Colonic mucosa (tissue), 4 donors: ENCODE results near the gene APH1A. TPM values are rescaled to one million over a fixed set of nuclear protein-coding genes. Genes with fewer than 3 reads are reported as not detected.
"Not testable (repeated sequence)": the region's sequence is repeated elsewhere in the genome, so short reads cannot be mapped to it uniquely, and the experiment has no call there.

ENCODE experiments used
- DNase-seq: peaks from one replicate; pipeline ENCODE4 v3.0.0-alpha.2; 2020
- H3K27ac ChIP-seq: fragments of 200-600 bp; one replicate; pipeline ENCODE4 v1.8.0; 2021
- H3K27me3 ChIP-seq: fragments of 200-600 bp; one replicate; pipeline ENCODE4 v1.8.0; 2021
- H3K36me3 ChIP-seq: fragments of 200-600 bp; one replicate; pipeline ENCODE4 v1.8.0; 2021
- H3K4me1 ChIP-seq: fragments of 200-600 bp; one replicate; pipeline ENCODE4 v1.8.0; 2021; ENCODE audit warnings: mild to moderate bottlenecking
- H3K4me3 ChIP-seq: fragments of 200-600 bp; one replicate; pipeline ENCODE4 v1.8.0; 2021
- H3K9ac ChIP-seq, 2 donors: one replicate each; pipeline ENCODE4 v1.7.0; 2013; ENCODE audit warnings: control low read depth in 2 of 2, low read depth in 2 of 2, low read length in 2 of 2
- H3K9me3 ChIP-seq: fragments of 200-600 bp; one replicate; pipeline ENCODE4 v1.8.0; 2021
- intact Hi-C: fragments of 100-400 bp; cut with DNase I; formaldehyde crosslinking; loops from one replicate; pipeline ENCODE4 v1.14.1; 2022
- total RNA-seq, 2 donors: library from RNA; stranded (reverse); fragmentation: NEBNext Ultra II Directional in 1 of 2; extraction: Animal tissue kit (Norgen Biotek cat#: 25700) in 1 of 2; gene quantifications; one replicate each; pipeline ENCODE4 v1.2.1, GENCODE V29; 2021
- TF ChIP-seq, protein P1 (sequence below): fragments of 200-600 bp; IDR thresholded peaks from one replicate; pipeline ENCODE4 v1.8.0; 2022; ENCODE audit warnings: antibody characterized with exemption, mild to moderate bottlenecking
- donor health status: healthy.
- donor health status: DM: no; HTN: no; CAD: no.
- donor health status: DM: no; HTN: no; CAD: no.

Gene APH1A
- 100 to 1,000 TPM; 180 to 209 TPM for total RNA-seq

DNA sequence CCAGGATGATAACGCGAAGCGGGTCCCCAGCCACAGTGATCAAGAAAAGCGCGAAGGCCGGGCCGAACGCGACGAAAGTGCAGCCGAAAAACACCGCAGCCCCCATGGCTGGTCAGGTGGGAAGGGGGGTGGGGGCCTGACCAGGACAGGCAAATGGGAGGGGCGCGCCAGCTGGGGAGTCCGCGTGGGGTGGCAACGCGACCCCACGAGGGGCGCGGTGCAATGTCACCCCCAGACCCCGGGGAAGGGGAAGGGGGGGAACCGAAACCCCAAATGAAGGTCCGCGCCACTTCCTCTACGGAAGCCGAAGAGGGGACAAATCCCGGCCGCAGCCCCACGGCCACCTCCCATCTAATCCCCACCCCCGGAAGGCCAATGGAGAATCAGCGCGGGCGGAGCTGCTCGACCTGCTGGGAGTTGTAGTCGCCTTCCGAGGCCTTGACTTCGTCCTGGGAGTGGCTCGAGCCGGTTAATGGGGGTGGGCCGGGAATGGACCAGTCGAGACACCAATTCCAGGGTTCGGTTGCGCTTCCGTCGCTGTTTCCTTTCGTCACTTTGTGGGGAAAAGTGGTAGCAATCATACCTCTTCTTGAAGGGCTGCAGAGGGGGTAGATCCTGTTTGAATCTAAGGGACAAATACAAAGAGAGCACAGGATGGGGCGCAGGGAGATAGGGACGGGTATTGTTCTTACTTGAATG, at the start of gene APH1A:
APH1A (minus strand) TSS at position 312 of the 699 bp plus-strand sequence; CDS start at position 106, 206 bp downstream.
- H3K27me3 ChIP-seq = no peaks in the 10 kb centered on the region

GRCh38 chr1:150314691-150315090, 45.9 kb upstream of the APH1A start:
- DNase-seq, H3K9ac ChIP-seq, H3K27ac ChIP-seq, H3K4me3 ChIP-seq, H3K27me3 ChIP-seq, H3K9me3 ChIP-seq, H3K36me3 ChIP-seq, H3K4me1 ChIP-seq, intact Hi-C loops: not testable (repeated sequence)

More for the DNA sequence above, at the start of gene APH1A:
- Histone ChIP-seq H3K36me3 (peaks cover 9% of the 10 kb centered on the region), H3K27ac (peak within 1 kb of the TSS; percentile 88), H3K9ac (peak within 1 kb of the TSS; percentile 94 to 96), H3K4me3 (peak within 1 kb of the TSS; percentile 89), H3K4me1 (peaks cover 7% of the 10 kb centered on the region), H3K9me3 (no peaks in the 10 kb centered on the region)
- peak; percentile 99 for DNase-seq
- intact Hi-C loops = no loop called here
- TF ChIP-seq, protein P1, sequence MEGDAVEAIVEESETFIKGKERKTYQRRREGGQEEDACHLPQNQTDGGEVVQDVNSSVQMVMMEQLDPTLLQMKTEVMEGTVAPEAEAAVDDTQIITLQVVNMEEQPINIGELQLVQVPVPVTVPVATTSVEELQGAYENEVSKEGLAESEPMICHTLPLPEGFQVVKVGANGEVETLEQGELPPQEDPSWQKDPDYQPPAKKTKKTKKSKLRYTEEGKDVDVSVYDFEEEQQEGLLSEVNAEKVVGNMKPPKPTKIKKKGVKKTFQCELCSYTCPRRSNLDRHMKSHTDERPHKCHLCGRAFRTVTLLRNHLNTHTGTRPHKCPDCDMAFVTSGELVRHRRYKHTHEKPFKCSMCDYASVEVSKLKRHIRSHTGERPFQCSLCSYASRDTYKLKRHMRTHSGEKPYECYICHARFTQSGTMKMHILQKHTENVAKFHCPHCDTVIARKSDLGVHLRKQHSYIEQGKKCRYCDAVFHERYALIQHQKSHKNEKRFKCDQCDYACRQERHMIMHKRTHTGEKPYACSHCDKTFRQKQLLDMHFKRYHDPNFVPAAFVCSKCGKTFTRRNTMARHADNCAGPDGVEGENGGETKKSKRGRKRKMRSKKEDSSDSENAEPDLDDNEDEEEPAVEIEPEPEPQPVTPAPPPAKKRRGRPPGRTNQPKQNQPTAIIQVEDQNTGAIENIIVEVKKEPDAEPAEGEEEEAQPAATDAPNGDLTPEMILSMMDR = no peak

- intact Hi-C loops = no loop called here
- Histone ChIP-seq H3K4me3 (no peak overlapping the region), H3K36me3 (no peaks in the 10 kb centered on the region), H3K27ac (no peak overlapping the region), H3K4me1 (no peaks in the 10 kb centered on the region), H3K9me3 (no peaks in the 10 kb centered on the region), H3K27me3 (no peaks in the 10 kb centered on the region), H3K9ac (no peak overlapping the region)
- TF ChIP-seq, protein P1 = no peak
- no peak for DNase-seq
These were observed 42.9 kb upstream of the APH1A start for GRCh38 chr1:150311762-150312161.

- H3K27ac ChIP-seq = no peak overlapping the region
- no peaks in the 10 kb centered on the region for H3K9me3 ChIP-seq
- no peaks in the 10 kb centered on the region for H3K36me3 ChIP-seq
- intact Hi-C loops = no loop called here
- DNase-seq = no peak
- TF ChIP-seq, protein P1 = no peak
- H3K27me3 ChIP-seq = no peaks in the 10 kb centered on the region
- H3K4me1 ChIP-seq = no peaks in the 10 kb centered on the region
- H3K9ac ChIP-seq = no peak overlapping the region
- H3K4me3 ChIP-seq = no peak overlapping the region
These were observed 41.1 kb upstream of the APH1A start for GRCh38 chr1:150309758-150310508.

- H3K9me3 ChIP-seq, H3K4me3 ChIP-seq, DNase-seq, H3K27me3 ChIP-seq, H3K4me1 ChIP-seq, intact Hi-C loops, H3K27ac ChIP-seq, H3K9ac ChIP-seq, H3K36me3 ChIP-seq: not testable (repeated sequence)
These were observed 39.8 kb upstream of the APH1A start for GRCh38 chr1:150308585-150308984.

GRCh38 chr1:150302902-150303301, 34.1 kb upstream of the APH1A start:
- TF ChIP-seq, protein P1 = no peak
- intact Hi-C loops = no loop called here

More at GRCh38 chr1:150302902-150303301, 34.1 kb upstream of the APH1A start:
- no peak for DNase-seq
- no peak overlapping the region for H3K9ac ChIP-seq
- H3K36me3 ChIP-seq = no peaks in the 10 kb centered on the region
- no peak overlapping the region for H3K4me3 ChIP-seq
- H3K27ac ChIP-seq = no peak overlapping the region
- no peaks in the 10 kb centered on the region for H3K4me1 ChIP-seq
- no peaks in the 10 kb centered on the region for H3K27me3 ChIP-seq
- no peaks in the 10 kb centered on the region for H3K9me3 ChIP-seq
